HG03280 (cell line): Measurements from ENCODE around the gene MYOZ1.
A peak's percentile ranks its signal among the peaks of the same experiment; 100 is the strongest.
"Not testable (repeated sequence)": the region's sequence is repeated elsewhere in the genome, so short reads cannot be mapped to it uniquely, and the experiment has no call there.

ENCODE experiments used
- ATAC-seq: cut with Tn5 transposase; IDR thresholded peaks from one replicate; pipeline ENCODE4 v1.9.1; 2021; ENCODE audit warnings: mild to moderate bottlenecking, moderate library complexity; ENCODE audit not compliant: unreplicated experiment

The MYOZ1 gene

DNA sequence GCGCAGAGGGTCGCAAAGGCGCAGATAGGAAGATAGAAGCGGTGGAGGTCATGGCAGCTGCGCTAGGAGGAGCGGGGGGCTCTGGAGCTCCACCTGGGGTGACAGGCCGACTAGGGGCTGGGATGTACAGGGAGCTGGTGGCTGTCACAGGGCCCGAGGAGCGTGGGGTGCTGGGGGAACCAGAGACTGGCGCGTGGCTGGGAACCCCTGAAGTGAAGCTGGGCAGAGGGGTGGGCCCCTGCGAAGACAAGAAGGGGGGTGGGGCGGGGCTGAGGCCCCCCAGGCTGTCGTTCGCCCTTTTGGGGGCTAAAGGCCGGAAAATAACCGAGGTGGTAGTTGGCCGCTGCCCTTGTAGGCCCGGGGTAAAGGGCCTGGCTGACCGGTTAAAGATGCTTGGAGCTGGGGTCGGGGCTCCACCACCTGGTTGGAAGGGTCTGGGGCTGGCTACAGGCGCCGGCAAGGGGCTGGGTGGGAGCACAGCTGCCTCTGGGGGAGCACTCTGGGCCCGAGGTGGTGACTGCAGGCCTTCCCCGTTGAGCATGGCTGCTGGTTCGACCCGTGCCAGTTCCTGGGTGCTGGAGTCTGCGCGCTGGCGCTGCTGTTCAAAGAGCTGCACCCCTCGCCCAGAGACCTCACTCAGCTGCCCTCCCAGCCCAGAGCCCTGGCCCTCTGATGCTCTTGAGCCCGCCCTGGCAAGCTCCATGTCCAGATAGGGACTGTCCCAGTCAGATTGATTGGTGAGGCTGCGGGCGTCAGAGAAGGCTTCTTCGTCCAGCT lies 6.8 kb upstream of the MYOZ1 start:
- no peak for ATAC-seq

DNA sequence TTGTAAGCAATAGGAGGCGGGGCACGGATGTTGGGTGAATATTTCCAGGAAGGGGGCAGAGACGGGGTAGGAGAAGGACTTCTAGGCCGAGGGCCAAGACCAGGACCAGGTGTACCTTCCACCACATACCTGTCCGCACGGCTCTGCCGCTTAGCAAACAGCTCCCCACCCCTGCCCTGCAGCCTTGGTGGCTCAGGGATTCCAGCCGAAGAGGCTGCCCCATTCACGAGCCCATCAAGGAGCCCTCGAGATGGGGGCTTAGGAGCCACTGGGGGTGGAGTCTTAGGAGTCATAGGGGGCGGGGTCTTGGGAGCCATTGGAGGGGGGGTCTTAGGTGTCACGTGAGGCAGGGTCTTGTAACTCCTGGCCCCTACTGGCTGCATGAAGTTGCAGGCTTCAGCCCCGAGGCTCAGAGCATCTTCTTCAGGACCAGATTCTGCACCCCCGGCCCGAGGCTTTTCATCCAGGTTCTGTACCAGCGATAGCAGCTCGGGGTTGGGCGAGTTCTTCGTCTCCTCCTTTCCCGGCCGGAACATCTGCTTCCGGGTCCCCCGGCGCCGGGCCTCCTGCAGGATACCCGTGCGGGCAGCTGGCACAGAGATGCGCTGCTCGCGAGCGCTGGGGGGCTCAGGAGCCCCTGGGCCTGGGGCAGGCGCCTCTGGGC lies 6.1 kb upstream of the MYOZ1 start:
- ATAC-seq: no peak

DNA sequence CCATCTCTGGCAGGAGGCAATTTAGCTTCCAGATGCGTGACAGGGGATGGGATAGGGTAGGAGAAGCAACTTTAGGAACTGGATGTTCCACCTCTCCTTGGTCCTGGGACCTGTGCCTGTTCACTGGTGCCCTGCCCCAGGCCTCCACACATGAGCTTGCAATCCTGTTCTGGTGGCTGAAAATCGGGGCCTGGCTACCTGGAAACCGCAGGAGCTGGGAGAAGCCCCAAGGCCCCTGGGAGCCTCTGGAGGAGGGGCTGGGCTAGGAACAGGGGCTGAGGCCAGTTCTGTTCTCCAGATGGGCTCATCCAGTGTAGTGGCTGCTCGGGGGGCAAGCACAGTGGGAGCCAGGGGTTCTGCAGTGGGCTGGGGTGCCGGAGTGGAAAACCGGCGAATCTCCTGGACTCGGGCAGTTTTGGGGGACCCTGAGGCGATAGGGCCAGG lies 5.3 kb upstream of the MYOZ1 start:
- ATAC-seq: no peak

DNA sequence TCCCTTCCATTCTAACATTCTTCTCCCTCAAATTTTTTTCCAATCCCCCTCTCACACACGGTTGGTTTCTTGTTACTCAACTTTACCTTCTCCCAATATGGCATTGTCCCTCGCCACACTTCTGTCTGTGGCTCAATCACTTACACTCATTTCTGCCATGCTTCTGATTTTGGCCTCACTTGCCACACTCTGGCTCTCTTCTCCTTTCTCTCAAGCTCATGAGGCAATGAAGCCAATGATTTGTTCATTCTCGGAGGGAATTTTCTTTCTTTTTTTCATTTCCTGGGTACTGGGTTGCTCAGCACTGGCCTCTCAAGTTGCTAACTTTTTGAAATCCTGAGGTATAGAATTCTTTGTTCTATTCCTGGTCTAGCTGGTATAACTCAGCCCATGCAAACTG lies 4.0 kb upstream of the MYOZ1 start:
- no peak for ATAC-seq

DNA sequence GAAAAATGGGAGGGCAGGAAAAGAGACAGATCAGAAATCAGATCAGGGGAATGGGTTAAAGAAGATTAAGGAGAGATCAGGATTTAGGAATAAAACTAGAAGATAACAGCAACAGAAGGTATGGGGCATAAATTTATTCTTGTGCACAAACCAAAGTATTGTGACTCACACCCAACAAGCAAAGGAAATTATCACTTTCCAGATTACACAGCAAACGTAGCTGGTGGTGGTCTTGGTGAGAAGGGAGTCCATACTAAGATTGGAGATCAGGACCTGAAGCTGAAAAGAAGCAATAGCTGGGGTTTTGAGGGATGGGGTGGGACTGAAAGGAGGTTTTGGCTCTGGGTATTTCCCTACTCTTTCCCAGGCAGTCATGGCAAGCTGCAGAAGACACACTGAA lies 3.5 kb upstream of the MYOZ1 start:
- no peak for ATAC-seq

DNA sequence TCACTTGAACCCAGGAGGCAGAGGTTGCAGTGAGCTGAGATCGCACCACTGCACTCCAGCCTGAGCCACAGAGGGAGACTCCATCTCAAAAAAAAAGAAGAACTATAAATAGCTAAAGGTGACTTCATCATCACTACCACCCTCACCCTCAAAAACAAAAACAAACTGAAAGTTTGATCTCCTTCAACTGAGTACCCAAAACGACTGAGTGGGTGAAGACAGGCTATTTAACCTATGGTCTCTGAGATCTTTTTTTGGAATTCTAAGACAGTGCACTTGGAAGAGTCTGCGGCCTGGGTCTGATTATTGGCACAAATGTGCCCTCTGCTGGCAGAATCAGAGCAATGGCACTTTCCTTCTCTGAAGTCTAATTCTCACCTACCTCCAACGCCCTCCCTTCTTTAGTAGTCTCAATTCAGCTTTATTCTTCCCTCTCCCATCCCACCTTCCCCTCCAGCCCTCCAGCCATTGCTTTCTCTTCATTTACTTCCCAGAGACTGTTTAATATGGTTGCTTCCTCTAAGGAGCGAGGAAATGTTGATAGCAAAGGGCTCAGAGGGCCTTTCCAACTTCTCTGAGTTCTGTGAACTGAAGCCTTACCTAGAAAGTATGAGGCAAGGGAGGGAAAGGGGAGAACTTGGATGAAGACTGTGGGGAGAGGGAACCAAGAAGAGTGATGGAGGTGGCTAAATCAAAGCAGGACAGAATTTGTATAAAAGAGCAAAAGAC lies 2.9 kb upstream of the MYOZ1 start:
- ATAC-seq: no peak

DNA sequence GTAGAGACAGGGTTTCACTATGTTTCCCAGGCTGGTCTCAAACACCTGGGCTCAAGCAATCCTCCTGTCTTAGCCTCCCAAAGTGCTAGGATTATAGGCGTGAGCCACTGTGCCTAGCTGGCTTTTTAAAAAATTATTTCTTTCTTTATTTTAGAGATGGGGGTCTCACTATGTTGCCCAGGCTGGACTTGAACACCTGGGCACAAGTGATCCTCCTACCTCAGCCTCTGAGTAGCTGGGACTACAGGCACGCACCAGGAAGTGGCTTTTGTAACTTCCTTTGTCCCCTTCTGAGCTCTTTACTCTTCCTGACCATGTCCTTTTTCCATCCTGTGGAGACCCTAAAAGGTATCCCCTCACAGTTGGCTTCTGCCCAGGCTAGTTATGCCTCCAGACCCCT lies 2.1 kb upstream of the MYOZ1 start:
- ATAC-seq: no peak

DNA sequence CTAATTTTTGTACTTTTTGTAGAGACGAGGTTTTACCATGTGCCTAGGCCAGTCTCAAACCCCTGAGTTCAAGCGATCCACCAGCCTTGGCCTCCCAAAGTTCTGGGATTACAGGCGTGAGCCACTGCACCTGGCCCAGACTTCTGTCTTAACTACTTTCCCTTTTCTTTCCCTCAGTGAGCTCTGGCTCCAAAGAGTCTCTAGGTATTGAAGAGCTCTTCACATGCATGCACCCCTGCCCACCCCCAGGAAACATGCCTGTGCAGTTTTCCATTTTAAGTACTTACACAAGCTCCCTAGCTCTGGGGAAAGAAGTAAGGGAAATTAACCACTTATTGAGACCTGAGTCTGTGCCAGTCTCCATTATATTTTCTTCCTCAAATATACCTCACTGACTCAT lies 2.0 kb downstream of the MYOZ1 start:
- no peak for ATAC-seq

DNA sequence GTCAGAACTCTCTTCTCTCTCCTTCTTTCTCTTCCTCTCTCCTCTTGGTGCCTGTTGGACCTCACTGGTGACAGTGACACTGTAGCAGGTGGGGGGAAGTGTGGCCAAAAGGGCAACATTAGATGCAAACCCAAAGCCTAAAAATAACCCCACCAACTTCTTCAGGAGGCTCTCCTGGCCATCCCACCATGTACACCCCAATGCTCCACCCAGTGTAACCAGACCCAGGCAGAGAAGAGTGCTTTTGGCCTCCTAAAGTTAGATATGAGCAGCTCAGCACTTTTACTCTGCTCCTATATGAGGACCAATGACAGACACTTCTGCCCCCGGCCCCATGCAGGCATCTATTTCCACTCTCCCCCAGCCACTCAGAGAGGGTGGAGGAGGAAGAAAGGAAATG lies 5.5 kb downstream of the MYOZ1 start:
- ATAC-seq: no peak

DNA sequence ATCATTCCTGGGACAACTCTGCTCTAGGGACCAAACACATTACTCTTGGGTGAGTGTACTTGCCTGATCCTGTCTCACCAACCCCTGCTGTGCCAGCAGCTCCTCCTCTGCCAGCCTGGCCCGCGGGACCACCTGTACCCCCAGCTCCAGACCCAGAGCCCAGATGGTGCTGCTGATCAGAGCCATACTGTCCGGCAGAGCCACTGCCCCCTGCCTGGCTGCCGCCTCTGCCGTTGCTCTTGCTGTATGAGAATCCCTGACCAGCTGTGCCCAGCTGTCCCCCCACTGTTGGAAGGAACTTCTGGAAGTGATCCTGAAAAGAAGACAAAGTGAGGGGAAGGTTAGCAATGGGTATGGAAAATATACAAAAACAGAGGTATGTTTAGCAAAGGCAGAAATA lies 6.9 kb downstream of the MYOZ1 start:
- ATAC-seq: no peak

DNA sequence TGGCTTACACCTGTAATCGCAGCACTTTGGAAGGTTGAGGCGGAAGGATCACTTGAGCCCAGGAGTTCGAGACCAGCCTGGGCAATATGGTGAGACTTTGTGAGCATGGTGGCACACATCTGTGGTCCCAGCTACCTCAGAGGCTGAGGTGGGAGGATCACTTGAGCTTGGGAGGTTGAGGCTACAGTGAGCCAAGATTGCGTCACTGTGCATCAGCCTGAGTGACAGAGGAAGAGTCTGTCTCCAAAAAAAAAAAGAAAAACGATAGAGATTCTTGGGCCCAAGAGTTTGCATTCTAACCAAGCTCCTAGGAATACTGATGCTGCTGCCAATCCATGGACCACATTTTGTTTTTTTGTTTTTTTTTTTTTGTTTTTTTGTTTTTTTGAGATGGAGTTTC lies 12.1 kb downstream of the MYOZ1 start:
- no peak for ATAC-seq

DNA sequence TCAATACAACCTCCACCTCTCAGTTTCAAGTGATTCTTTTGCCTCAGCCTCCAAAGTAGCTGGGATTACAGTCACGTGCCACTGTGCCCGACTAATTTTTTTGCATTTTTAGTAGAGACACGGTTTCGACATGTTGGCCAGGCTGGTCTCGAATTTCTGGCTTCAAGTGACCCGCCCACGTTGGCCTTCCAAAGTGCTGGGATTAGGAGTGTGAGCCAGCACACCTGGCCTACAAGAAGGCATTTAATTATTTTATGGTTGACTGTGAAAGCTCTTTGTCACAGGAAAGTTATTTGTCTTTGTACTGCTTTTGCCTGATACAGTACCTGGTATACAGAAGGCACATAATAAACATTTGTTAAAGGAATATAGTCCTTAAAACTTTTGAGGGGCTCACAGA lies 12.9 kb downstream of the MYOZ1 start:
- no peak for ATAC-seq

DNA sequence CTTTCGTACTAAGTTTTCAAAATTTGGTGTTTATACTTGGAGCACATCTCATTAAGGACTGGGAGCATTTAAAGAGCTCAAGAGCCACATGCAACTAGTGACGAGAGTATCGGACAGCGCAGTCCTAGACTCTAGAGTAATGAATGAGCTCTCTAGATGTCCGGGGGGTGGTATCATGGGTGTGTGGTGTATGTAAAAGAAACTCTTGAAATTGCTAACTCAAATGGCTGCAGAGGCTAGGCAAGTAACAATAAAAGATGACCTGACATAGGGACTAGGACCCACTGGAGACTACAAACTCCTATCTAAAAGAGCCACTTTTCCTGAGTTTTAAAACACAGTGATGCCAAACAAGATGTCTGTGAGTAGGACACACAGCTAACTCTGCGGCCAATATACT lies 14.0 kb downstream of the MYOZ1 start:
- ATAC-seq: no peak

DNA sequence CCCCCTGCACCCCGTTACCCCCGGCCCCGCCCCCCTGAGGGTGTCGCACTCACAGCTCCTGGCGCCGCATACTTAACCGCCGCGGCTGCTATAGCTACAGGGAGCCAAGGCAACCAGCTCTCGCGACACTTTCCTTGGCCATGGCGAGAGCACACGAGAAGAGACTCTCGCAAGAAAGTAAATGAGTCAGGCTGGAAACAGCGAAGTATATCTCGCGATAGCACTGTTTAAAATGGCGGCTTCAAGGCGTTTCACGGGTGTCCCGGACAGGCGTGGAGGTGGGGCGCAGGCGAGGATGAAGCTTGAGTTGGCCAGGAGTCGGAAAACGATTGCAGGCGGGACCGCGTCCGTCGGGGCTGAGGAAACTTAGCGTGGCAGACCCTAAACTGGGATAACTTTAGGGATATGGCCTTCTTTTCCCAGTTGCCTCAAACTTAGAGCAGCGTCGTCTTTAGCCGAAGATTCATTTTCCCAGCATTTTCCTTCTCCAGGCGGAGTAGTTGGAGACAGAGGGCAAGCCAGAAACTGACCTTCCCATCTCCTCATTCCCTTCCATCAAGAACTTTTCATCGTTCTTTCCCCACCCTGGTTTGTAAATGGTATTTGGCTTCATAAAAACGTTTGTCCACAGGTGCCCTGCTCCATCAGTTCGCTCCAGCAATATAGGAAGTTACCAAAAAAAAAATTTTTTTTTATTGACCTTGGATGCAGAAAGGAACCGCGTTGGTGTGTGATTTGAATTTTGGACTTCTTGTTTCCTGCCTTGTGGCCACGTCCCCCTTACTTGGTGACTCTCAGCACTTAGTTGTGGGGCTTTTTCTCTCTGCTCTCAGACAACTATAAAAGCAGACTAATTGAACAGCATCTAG lies 15.2 kb downstream of the MYOZ1 start:
- peak; percentile 96 for ATAC-seq

DNA sequence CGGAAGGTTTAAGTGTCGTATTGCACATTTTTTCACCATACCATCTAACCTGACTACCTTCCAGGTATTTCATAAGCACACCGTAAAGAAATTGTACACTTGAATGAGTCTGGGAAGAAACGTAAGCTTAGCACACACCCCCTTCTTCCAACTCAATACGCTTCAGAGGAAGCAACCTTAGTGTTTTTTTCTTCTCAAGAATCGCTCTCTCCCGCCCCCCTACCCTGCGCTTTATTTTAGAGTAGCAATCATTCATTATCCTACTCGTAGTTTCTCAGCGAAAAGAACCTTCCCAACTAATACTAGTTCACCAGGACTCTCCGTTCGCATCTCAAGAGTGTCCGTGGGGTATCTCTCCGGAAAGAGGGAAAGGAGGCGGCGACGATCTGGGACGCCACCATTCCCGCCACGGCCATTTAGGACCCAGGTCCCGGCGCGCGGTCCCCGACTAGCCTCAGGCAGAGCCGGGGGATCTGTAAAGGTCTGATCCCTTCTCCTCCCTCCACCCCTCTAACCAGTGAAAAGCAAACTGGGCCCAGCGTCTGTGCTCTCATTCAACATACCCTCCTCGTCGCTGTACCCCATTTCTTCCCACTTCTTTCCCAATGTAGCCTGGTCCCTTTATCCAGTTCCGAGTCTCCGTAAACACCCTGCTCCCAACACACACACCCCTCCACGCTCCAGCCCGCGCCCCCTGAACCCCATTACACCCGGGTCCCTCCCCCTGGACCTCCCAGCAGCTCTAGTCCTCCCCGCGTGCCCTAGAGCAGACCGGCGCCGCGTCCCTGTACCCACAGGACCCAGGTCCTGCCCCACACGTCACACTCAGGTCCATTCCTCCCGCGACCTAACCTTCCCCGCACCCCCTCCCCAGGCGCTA lies 16.0 kb downstream of the MYOZ1 start:
- peak; percentile 44 for ATAC-seq

DNA sequence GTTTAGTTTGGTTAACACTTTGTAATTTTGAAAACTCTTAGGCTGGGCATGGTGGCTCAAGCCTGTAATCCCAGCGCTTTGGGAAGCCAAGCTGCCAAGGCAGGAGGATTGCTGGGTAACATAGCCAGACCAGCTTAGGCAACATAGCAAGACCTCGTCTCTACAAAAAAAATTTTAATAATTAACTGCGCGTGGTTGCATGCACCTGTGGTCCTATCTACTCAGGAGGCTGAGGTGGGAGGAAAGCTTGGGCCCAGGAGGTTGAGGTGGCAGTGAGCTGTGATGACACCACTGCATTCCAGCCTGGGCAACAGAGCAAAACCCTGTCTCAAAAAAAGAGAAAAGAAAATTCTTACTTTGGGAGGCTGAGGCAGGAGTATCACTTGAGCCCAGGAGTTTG lies 18.2 kb downstream of the MYOZ1 start:
- ATAC-seq: no peak

DNA sequence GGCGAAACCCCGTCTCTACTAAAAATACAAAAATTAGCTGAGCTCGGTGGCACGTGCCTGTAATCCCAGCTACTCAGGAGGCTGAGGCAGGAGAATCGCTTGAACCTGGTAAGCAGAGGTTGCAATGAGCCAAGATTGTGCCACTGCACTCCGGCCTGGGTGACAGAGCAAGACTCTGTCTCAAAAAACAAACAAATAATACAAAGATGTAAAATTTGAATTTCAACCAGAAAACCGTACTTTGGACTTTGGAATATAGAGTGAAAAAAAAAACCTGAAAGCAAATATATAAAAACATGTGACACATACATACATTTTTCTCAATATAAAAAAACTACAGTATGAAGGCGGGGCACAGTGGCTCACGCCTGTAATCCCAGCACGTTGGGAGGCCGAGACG lies 20.3 kb downstream of the MYOZ1 start:
- ATAC-seq: not testable (repeated sequence)

DNA sequence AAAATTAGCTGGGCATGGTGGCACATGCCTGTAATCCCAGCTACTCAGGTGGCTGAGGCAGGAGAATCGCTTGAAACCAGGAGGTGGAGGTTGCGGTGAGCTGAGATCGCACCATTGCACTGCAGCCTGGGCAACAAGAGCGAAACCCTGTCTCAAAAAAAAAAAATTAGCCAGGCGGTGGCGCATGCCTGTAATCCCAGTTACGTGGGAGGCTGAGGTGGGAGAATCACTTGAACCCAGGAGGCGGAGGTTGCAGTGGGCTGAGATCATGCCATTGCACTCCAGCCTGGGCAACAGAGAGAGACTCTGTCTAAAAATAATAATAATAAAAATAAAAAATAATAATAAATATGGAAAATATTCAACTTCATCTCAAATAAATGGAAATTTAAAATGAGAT lies 24.1 kb downstream of the MYOZ1 start:
- ATAC-seq: not testable (repeated sequence)

DNA sequence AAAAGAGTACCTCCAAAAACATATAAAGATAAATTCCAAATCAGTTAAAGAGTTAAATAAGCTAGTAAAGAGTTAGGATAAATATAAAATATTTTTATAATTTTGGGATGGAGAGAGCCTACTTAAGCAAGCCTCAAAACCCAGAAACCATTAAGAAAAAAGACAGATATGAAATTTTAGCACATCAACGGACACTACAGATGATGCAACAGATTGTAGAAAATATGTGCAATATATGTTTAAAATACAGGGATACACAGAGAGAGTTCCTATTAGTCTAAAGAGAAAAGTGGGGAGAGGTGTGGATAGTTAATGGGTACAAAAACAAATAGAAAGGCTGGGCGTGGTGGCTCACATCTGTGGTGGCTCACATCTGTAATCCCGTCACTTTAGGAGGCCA lies 26.6 kb downstream of the MYOZ1 start:
- ATAC-seq: no peak

DNA sequence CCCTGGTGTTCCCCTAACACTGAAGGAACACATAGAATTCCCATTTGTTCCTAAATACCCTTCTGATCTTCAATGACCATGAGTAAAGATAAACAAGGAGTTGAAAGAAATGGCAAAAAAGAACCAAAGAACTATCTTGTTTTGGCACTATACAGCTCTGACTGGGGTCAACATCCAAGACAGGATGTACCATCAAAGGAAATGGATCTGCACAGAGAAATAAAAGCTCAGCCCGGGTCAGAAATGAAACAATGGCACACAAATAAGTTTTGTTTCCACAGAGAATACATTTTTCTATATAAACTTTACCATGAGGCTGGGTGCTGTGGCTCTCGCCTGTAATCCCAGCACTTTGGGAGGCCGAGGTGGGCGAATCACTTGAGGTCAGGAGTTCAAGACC lies 32.2 kb downstream of the MYOZ1 start:
- ATAC-seq: no peak
